ENCODE data around the gene GAB2. TPM values are rescaled to one million over a fixed set of nuclear protein-coding genes. Genes with fewer than 3 reads are reported as not detected.

The GAB2 gene
- polyA plus RNA-seq, 3 donors = 2.8 to 39.4 (median 4.4) TPM

DNA sequence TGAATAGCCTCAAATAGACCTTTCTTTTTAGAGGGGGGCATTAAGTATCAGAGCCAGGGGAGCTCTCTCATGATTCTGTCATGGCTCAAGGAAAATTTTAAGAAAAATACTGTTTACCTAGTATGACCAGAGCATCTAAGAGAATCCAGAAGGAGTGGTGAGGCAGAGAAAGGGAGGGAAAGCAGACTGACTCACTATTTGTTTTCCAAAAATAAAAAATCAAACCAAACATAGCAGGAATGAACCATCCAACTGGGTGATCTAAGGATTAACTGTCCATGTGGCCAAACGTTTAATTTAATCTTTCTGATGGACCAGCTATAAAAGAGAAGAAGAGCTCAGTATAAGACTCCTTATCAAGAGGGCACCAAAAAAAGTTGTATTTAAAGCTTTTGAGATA, 70.8 kb downstream of the GAB2 start:
- Histone ChIP-seq H3K9me3 (replicated peaks in 1 of 2; ENCODE audit: control insufficient read depth in 1 of 2, insufficient read depth in 1 of 2, low read length in 2 of 2) (no peaks in the 10 kb centered on the region), H3K4me3 (replicated peaks in 1 of 3; ENCODE audit: low read depth in 2 of 3, low read length in 3 of 3) (no peak overlapping the region), H3K36me3 (replicated peaks in 1 of 2; ENCODE audit: control insufficient read depth in 1 of 2, insufficient read depth in 2 of 2, low read length in 2 of 2) (no peaks in the 10 kb centered on the region), H3K4me2 (replicated peaks; ENCODE audit: extremely low read depth, low read length, poor library complexity, severe bottlenecking) (no peak overlapping the region), H3K79me2 (ENCODE audit: insufficient read depth, low read length) (peaks cover 88% of the 10 kb centered on the region), H3K4me1 (ENCODE audit: control insufficient read depth in 1 of 2, insufficient read depth in 2 of 2, low read length in 2 of 2) (peaks cover 49 to 51% of the 10 kb centered on the region in 2 donors), H3K27me3 (ENCODE audit: control insufficient read depth in 2 of 2, insufficient read depth in 2 of 2, low read length in 2 of 2) (no peaks in the 10 kb centered on the region), H2AFZ (ENCODE audit: insufficient read depth, low read depth, low read length, poor library complexity, severe bottlenecking) (no peak overlapping the region), H3K9ac (ENCODE audit: insufficient read depth, low read length, poor library complexity, severe bottlenecking) (no peak overlapping the region), H3K27ac (ENCODE audit: low read depth in 1 of 2, low read length in 2 of 2) (no peak overlapping the region), H4K20me1 (ENCODE audit: insufficient read depth, low read length) (peaks cover 58% of the 10 kb centered on the region)
- WGBS (ENCODE audit: insufficient coverage) = no CpG with 5 or more reads among the region's 1 CpG
- intact Hi-C loops (cut with micrococcal nuclease) = loop anchor here in 1 of 2 donors (5.0 kb wide), 1 partner anchor 49 kb away; no protein-coding TSS in a partner anchor
- Mint-ChIP-seq H3K27me3 (ENCODE audit: low read depth in 3 of 3) (peaks cover 0 to 1% (median 0%) of the 10 kb centered on the region in 3 donors), H3K4me3 (no peak overlapping the region), H3K36me3 (peaks cover 22 to 30% of the 10 kb centered on the region in 2 donors), H3K9me3 (peaks cover 0 to 1% (median 0%) of the 10 kb centered on the region in 7 donors), H3K27ac (no peak overlapping the region), H3K4me1 (peaks cover 68% of the 10 kb centered on the region)
- TF ChIP-seq, protein P1, sequence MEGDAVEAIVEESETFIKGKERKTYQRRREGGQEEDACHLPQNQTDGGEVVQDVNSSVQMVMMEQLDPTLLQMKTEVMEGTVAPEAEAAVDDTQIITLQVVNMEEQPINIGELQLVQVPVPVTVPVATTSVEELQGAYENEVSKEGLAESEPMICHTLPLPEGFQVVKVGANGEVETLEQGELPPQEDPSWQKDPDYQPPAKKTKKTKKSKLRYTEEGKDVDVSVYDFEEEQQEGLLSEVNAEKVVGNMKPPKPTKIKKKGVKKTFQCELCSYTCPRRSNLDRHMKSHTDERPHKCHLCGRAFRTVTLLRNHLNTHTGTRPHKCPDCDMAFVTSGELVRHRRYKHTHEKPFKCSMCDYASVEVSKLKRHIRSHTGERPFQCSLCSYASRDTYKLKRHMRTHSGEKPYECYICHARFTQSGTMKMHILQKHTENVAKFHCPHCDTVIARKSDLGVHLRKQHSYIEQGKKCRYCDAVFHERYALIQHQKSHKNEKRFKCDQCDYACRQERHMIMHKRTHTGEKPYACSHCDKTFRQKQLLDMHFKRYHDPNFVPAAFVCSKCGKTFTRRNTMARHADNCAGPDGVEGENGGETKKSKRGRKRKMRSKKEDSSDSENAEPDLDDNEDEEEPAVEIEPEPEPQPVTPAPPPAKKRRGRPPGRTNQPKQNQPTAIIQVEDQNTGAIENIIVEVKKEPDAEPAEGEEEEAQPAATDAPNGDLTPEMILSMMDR (IDR thresholded peaks at IDR 0.05) = no peak
- DNase-seq = no peak

DNA sequence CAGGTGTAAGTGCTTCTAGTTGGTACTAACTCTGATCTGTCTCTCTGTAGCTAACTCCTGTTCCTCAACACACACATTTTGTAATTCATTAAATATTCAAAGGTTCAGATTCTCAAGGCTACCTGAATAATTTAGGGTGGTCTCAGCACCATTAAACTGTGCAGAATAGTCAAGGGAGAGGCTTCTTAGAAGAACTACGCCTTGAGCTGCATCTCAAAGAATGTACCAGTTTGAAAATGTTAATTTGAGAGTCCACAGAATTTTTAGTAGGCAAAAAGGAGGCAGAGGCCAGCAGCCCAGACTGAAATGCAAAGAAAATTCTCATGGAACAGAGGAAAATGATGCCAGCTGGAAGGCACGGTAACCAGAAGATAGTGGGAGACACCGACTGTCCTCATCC, 72.2 kb downstream of the GAB2 start:
- H3K4me1 ChIP-seq (ENCODE audit: control insufficient read depth in 1 of 2, insufficient read depth in 2 of 2, low read length in 2 of 2) = peaks cover 40 to 46% of the 10 kb centered on the region in 2 donors
- H3K36me3 ChIP-seq (replicated peaks in 1 of 2; ENCODE audit: control insufficient read depth in 1 of 2, insufficient read depth in 2 of 2, low read length in 2 of 2) = no peaks in the 10 kb centered on the region
- peaks cover 61% of the 10 kb centered on the region for H4K20me1 ChIP-seq (ENCODE audit: insufficient read depth, low read length)
- no peak overlapping the region for H2AFZ ChIP-seq (ENCODE audit: insufficient read depth, low read depth, low read length, poor library complexity, severe bottlenecking)
- H3K4me3 Mint-ChIP-seq = no peak overlapping the region
- H3K36me3 Mint-ChIP-seq = peaks cover 22 to 34% of the 10 kb centered on the region in 2 donors
- no peak overlapping the region for H3K9ac ChIP-seq (ENCODE audit: insufficient read depth, low read length, poor library complexity, severe bottlenecking)
- H3K27me3 Mint-ChIP-seq (ENCODE audit: low read depth in 3 of 3) = peaks cover 0 to 1% (median 0%) of the 10 kb centered on the region in 3 donors
- no peaks in the 10 kb centered on the region for H3K27me3 ChIP-seq (ENCODE audit: control insufficient read depth in 2 of 2, insufficient read depth in 2 of 2, low read length in 2 of 2)
- H3K27ac ChIP-seq (ENCODE audit: low read depth in 1 of 2, low read length in 2 of 2) = no peak overlapping the region
- H3K4me1 Mint-ChIP-seq = peaks cover 63% of the 10 kb centered on the region
- no peak overlapping the region for H3K4me2 ChIP-seq (replicated peaks; ENCODE audit: extremely low read depth, low read length, poor library complexity, severe bottlenecking)
- H3K9me3 Mint-ChIP-seq = peaks cover 0 to 4% (median 0%) of the 10 kb centered on the region in 7 donors
- no peaks in the 10 kb centered on the region for H3K9me3 ChIP-seq (replicated peaks in 1 of 2; ENCODE audit: control insufficient read depth in 1 of 2, insufficient read depth in 1 of 2, low read length in 2 of 2)
- H3K27ac Mint-ChIP-seq = peak overlapping the region in 1 of 7 donors; percentile 40
- no peak for DNase-seq
- H3K79me2 ChIP-seq (ENCODE audit: insufficient read depth, low read length) = peaks cover 95% of the 10 kb centered on the region
- TF ChIP-seq, protein P1 (IDR thresholded peaks at IDR 0.05) = no peak
- WGBS (ENCODE audit: insufficient coverage) = 97% methylated on average over 3 of the region's 3 CpGs
- no peak overlapping the region for H3K4me3 ChIP-seq (replicated peaks in 1 of 3; ENCODE audit: low read depth in 2 of 3, low read length in 3 of 3)
- intact Hi-C loops (cut with micrococcal nuclease) = loop anchor here in 1 of 2 donors (5.0 kb wide), 1 partner anchor 48 kb away; no protein-coding TSS in a partner anchor

All from CD14-positive monocyte (primary cell).